GM12878 (cell line): ENCODE data around the gene GAL3ST2. TPM values are rescaled to one million over a fixed set of nuclear protein-coding genes. Genes with fewer than 3 reads are reported as not detected.

ENCODE experiments used
- ATAC-seq: fragments of 200-7000 bp; cut with Tn5 transposase; 3 replicates; pipeline ENCODE4 v1.9.1; 2020; ENCODE audit warnings: mild to moderate bottlenecking, moderate library complexity
- BruUV-seq: library from RNA; stranded (reverse); fragments of 400-500 nt; replicated peaks from 2 replicates; lab custom pipeline; 2021; lab: Mats Ljungman, UMichigan
- CTCF ChIA-PET: fragments of 300-600 bp; sonication (Branson Sonifier 250); formaldehyde crosslinking; extraction: SDS; loops from one replicate; lab custom pipeline; 2021; ENCODE audit warnings: inconsistent platforms; lab: Yijun Ruan, JAX
- POLR2A ChIA-PET: fragments of 350-600 bp; formaldehyde crosslinking; extraction: SDS; loops from one replicate; lab custom pipeline; 2021; ENCODE audit warnings: inconsistent platforms; lab: Charles Lee
- RAD21 ChIA-PET: fragments of 300-600 bp; sonication (Branson Sonifier 250); formaldehyde crosslinking; loops from one replicate; lab custom pipeline; 2023; ENCODE audit warnings: antibody characterized with exemption; ENCODE audit not compliant: unreplicated experiment; lab: Charles Lee
- SMC1A ChIA-PET: fragments of 300-600 bp; sonication (Branson Sonifier 250); formaldehyde crosslinking; loops from one replicate; lab custom pipeline; 2023; ENCODE audit not compliant: unreplicated experiment, uncharacterized antibody; lab: Charles Lee
- DNase-seq: peaks from one replicate; pipeline ENCODE4 v3.0.0-alpha.2; 2011; ENCODE audit warnings: low read depth, low spot score
- FAIRE-seq: peaks from 3 replicates; lab custom pipeline; 2011; peaks lifted over from hg19 to GRCh38; lab: Jason Lieb, UNC
- H2AFZ ChIP-seq: 2 replicates; pipeline ENCODE4 v1.6.0; 2011; ENCODE audit warnings: low read depth, low read length, control low read depth; ENCODE audit not compliant: control insufficient read depth
- H3K27ac ChIP-seq: 2 replicates; pipeline ENCODE4 v1.5.1; 2011; ENCODE audit warnings: control low read depth; ENCODE audit not compliant: control insufficient read depth, insufficient read depth
- H3K27me3 ChIP-seq, 2 experiments: replicated peaks in 1 of 2; 2 replicates each; pipeline versions ENCODE4 v1.6.0 to v1.6.1; 2011; ENCODE audit warnings: low read length in 1 of 2; ENCODE audit not compliant: control insufficient read depth in 2 of 2, insufficient read depth in 2 of 2
- H3K36me3 ChIP-seq, 2 experiments: 2 replicates each; pipeline ENCODE4 v1.5.1; 2011; ENCODE audit warnings: low read length in 1 of 2; ENCODE audit not compliant: control insufficient read depth in 2 of 2, insufficient read depth in 2 of 2
- H3K4me1 ChIP-seq: 2 replicates; pipeline ENCODE4 v1.6.1; 2011; ENCODE audit warnings: mild to moderate bottlenecking, low read length, moderate library complexity, mixed read lengths; ENCODE audit not compliant: control insufficient read depth, insufficient read depth
- H3K4me2 ChIP-seq: 2 replicates; pipeline ENCODE4 v1.6.0; 2011; ENCODE audit warnings: control low read depth; ENCODE audit not compliant: control insufficient read depth, insufficient read depth
- H3K4me3 ChIP-seq: fragments of 200-600 bp; sonication (generic); 2 replicates; pipeline ENCODE4 v1.5.1; 2016
- H3K79me2 ChIP-seq: 2 replicates; pipeline ENCODE4 v1.6.0; 2011; ENCODE audit warnings: low read length; ENCODE audit not compliant: control insufficient read depth, insufficient read depth
- H3K9ac ChIP-seq: 2 replicates; pipeline ENCODE4 v1.8.0; 2011; ENCODE audit warnings: low read length, control low read depth, mixed read lengths; ENCODE audit not compliant: control insufficient read depth, insufficient read depth
- H3K9me3 ChIP-seq: replicated peaks from 3 replicates; pipeline ENCODE4 v1.5.1; 2011; ENCODE audit warnings: mild to moderate bottlenecking, low read length; ENCODE audit not compliant: control insufficient read depth, insufficient read depth
- H4K20me1 ChIP-seq: 2 replicates; pipeline ENCODE4 v1.6.0; 2011; ENCODE audit not compliant: control insufficient read depth, insufficient read depth
- BHLHE40 ChIP-seq, 2 experiments: fragments of 450-650 bp in 1 of 2; IDR thresholded peaks; 2 replicates each; pipeline ENCODE4 v1.6.1; 2011 to 2017; ENCODE audit warnings: low read depth in 2 of 2, borderline replicate concordance in 1 of 2, improper control_type of control experiment in 1 of 2, low read length in 1 of 2, mild to moderate bottlenecking in 1 of 2
- EED ChIP-seq: sonication (generic); IDR thresholded peaks from 2 replicates; pipeline ENCODE4 v1.6.1; 2016; ENCODE audit warnings: antibody characterized with exemption, low read depth
- EGR1 ChIP-seq, 2 experiments: IDR thresholded peaks; 1 replicate in 1 of 2; 2 replicates in 1 of 2; pipeline ENCODE4 v1.6.1; 2011 to 2012; ENCODE audit warnings: low read depth in 2 of 2, low read length in 2 of 2, borderline replicate concordance in 1 of 2, mild to moderate bottlenecking in 1 of 2, moderate library complexity in 1 of 2
- FOS ChIP-seq: IDR thresholded peaks from 3 replicates; pipeline ENCODE4 v1.6.1; 2011; ENCODE audit warnings: borderline replicate concordance; ENCODE audit not compliant: insufficient read length; ENCODE audit errors: extremely low read depth
- HDAC2 ChIP-seq: fragments of 200-600 bp; sonication (generic); IDR thresholded peaks from 2 replicates; pipeline ENCODE4 v1.6.1; 2017
- IKZF2 ChIP-seq, 2 experiments: fragments of 450-650 bp; IDR thresholded peaks; 2 replicates each; pipeline ENCODE4 v1.6.1; 2017; ENCODE audit warnings: mild to moderate bottlenecking in 2 of 2, moderate library complexity in 2 of 2
- PBX3 ChIP-seq: IDR thresholded peaks from 2 replicates; pipeline ENCODE4 v1.6.1; 2011; ENCODE audit warnings: mild to moderate bottlenecking, low read depth, low read length, moderate library complexity; ENCODE audit not compliant: insufficient replicate concordance
- PML ChIP-seq: IDR thresholded peaks from 2 replicates; pipeline ENCODE4 v1.6.1; 2012; ENCODE audit warnings: low read length, inconsistent platforms
- SIN3A ChIP-seq: IDR thresholded peaks from 2 replicates; pipeline ENCODE4 v1.6.1; 2012; ENCODE audit warnings: low read depth, low read length, improper control_type of control experiment
- SIX5 ChIP-seq: IDR thresholded peaks from 2 replicates; pipeline ENCODE4 v1.6.1; 2011; ENCODE audit warnings: mild to moderate bottlenecking, low read depth, low read length, moderate library complexity; ENCODE audit not compliant: severe bottlenecking
- SMC3 ChIP-seq: IDR thresholded peaks from 2 replicates; pipeline ENCODE4 v1.6.1; 2011; ENCODE audit warnings: low read length, improper control_type of control experiment, borderline replicate concordance
- SRF ChIP-seq, 2 experiments: IDR thresholded peaks; 2 replicates each; pipeline ENCODE4 v1.6.1; 2011; ENCODE audit warnings: low read depth in 2 of 2, low read length in 2 of 2, mild to moderate bottlenecking in 1 of 2, moderate library complexity in 1 of 2
- WGBS: methylation state at CpG from one replicate; pipeline ENCODE4 v1.1.6; 2016; ENCODE audit warnings: low lambda C conversion rate; ENCODE audit not compliant: insufficient replicate concordance, insufficient coverage; ENCODE audit errors: missing lambda C conversion rate; 5-methylcytosine and 5-hydroxymethylcytosine counted together
- in situ Hi-C: fragments of 300-500 bp; cut with MboI; formaldehyde crosslinking; loops from 9 replicates; pipeline ENCODE4 v1.14.3; 2018; ENCODE audit warnings: mixed read lengths
- intact Hi-C: fragments of 100-400 bp; cut with micrococcal nuclease; formaldehyde crosslinking; loops from one replicate; pipeline ENCODE4 v1.14.2; 2022; ENCODE audit not compliant: unreplicated experiment
- polyA plus RNA-seq, 11 experiments: library from polyadenylated mRNA; depleted of rRNA in 4 of 11; unstranded in 6 of 11; stranded (reverse) in 5 of 11; fragments of >200 nt; fragmentation: Nextera tagmentation in 4 of 11; fragmentation: Illumina TruSeq in 1 of 11; extraction: Ambion mirVana in 4 of 11; extraction: Trizol in 1 of 11; gene quantifications; 1 replicate in 1 of 11; 2 replicates in 10 of 11; pipeline versions ENCODE4 v1.2.1 to v1.2.3, GENCODE V29; 2011 to 2016; ENCODE audit warnings: inconsistent platforms in 2 of 11, missing spikeins in 2 of 11, low read depth in 1 of 11
- total RNA-seq, 4 experiments: library from RNA; depleted of rRNA in 3 of 4; stranded (reverse); fragments of >200 nt in 3 of 4; fragmentation: Illumina TruSeq in 1 of 4; extraction: Trizol in 1 of 4; gene quantifications; 2 replicates each; pipeline versions ENCODE4 v1.2.1 to v1.2.3, GENCODE V29; 2013 to 2021

GAL3ST2 gene
- total and polyA plus RNA-seq, 10 of the 15 experiments (the other 5 are each of a cell fraction or from before 2014, with no cell fraction given) = 0.09 to 0.36 (median 0.11) TPM; not detected in 7

GRCh38 chr2:241769819-241770184 lies 6.8 kb upstream of the GAL3ST2 start (continued):
- TF ChIP-seq PML = no peak
- TF ChIP-seq SRF (IDR thresholded peaks at IDR 0.05; ENCODE audit: low read depth in 2 of 2, low read length in 2 of 2) = no peak
- no peak for TF ChIP-seq HDAC2

GRCh38 chr2:241770185-241770935 lies 6.3 kb upstream of the GAL3ST2 start:
- in situ Hi-C loops (no loop called here), intact Hi-C loops (no loop called here)
- ATAC-seq (no peak), DNase-seq (no peak), FAIRE-seq (no peak)
- H3K4me2 ChIP-seq = no peak overlapping the region
- no peaks in the 10 kb centered on the region for H3K36me3 ChIP-seq
- RAD21 ChIA-PET = no interaction called here
- no peak overlapping the region for H3K27ac ChIP-seq
- POLR2A ChIA-PET = no interaction called here
- H3K4me1 ChIP-seq = peaks cover 15% of the 10 kb centered on the region
- CTCF ChIA-PET = interaction anchor here (1.4 kb wide), 1 partner anchor 108 kb away, joined by 5 read pairs; no protein-coding TSS in a partner anchor
- no peaks in the 10 kb centered on the region for H3K27me3 ChIP-seq
- SMC1A ChIA-PET = no interaction called here
- no TSS peak for BruUV-seq
- TF ChIP-seq PBX3 (no peak), SMC3 (no peak), BHLHE40 (IDR thresholded peaks at IDR 0.05; ENCODE audit: borderline replicate concordance in 1 of 2, low read depth in 2 of 2, low read length in 1 of 2) (no peak), EED (no peak), IKZF2 (IDR thresholded peaks at IDR 0.05) (no peak), SIX5 (no peak), FOS (no peak), EGR1 (IDR thresholded peaks at IDR 0.05; ENCODE audit: borderline replicate concordance in 1 of 2, low read depth in 2 of 2, low read length in 2 of 2) (no peak), SIN3A (no peak)
- no peak overlapping the region for H3K9ac ChIP-seq
- H4K20me1 ChIP-seq = no peaks in the 10 kb centered on the region
- WGBS = 71% methylated on average over 23 of the region's 27 CpGs
- no peaks in the 10 kb centered on the region for H3K9me3 ChIP-seq
- no peak overlapping the region for H3K4me3 ChIP-seq
- no peak overlapping the region for H2AFZ ChIP-seq
- H3K79me2 ChIP-seq = no peaks in the 10 kb centered on the region
